Measurements from ENCODE around the gene ADAMTSL2.

ADAMTSL2 gene

GRCh38 chr9:133576875-133577736 is 42.6 kb downstream of the ADAMTSL2 start:
- FAIRE-seq = no peak

- FAIRE-seq = no peak
These were observed 43.2 kb downstream of the ADAMTSL2 start for GRCh38 chr9:133577737-133578112.

- no peak for FAIRE-seq
These were observed 44.3 kb downstream of the ADAMTSL2 start for GRCh38 chr9:133578524-133579441.

- no peak for FAIRE-seq
These were observed 45.3 kb downstream of the ADAMTSL2 start for GRCh38 chr9:133579601-133580418.

- FAIRE-seq = no peak
These were observed 45.9 kb downstream of the ADAMTSL2 start for GRCh38 chr9:133580419-133580738.

GRCh38 chr9:133581011-133581410 is 46.5 kb downstream of the ADAMTSL2 start:
- no peak for FAIRE-seq

- no peak for FAIRE-seq
These were observed 47.2 kb downstream of the ADAMTSL2 start for GRCh38 chr9:133581513-133582343.

- FAIRE-seq = no peak
These were observed 48.1 kb downstream of the ADAMTSL2 start for GRCh38 chr9:133582501-133583045.

- no peak for FAIRE-seq
These were observed 48.6 kb downstream of the ADAMTSL2 start for GRCh38 chr9:133583111-133583510.

GRCh38 chr9:133583586-133583985 is 49.1 kb downstream of the ADAMTSL2 start:
- FAIRE-seq = no peak

GRCh38 chr9:133584167-133584558 is 49.7 kb downstream of the ADAMTSL2 start:
- FAIRE-seq = no peak

- no peak for FAIRE-seq
These were observed 50.3 kb downstream of the ADAMTSL2 start for GRCh38 chr9:133584559-133585476.

- no peak for FAIRE-seq
These were observed 51.2 kb downstream of the ADAMTSL2 start for GRCh38 chr9:133585481-133586351.

GRCh38 chr9:133587051-133587450 is 52.5 kb downstream of the ADAMTSL2 start:
- no peak for FAIRE-seq

GRCh38 chr9:133587466-133587865 is 53.0 kb downstream of the ADAMTSL2 start:
- no peak for FAIRE-seq

- FAIRE-seq = no peak
These were observed 55.1 kb downstream of the ADAMTSL2 start for GRCh38 chr9:133589454-133590227.

- no peak for FAIRE-seq
These were observed 55.8 kb downstream of the ADAMTSL2 start for GRCh38 chr9:133590231-133590855.

All from endometrium (tissue), 2 donors.